Measurements from ENCODE around the gene METTL1.
A peak's percentile ranks its signal among the peaks of the same experiment; 100 is the strongest.
"Not testable (repeated sequence)": the region's sequence is repeated elsewhere in the genome, so short reads cannot be mapped to it uniquely, and the experiment has no call there.

The METTL1 gene

GRCh38 chr12:57771873-57772428, at the start of gene METTL1:
Gene METTL1 (minus strand): TSS chr12:57772105. CDS start chr12:57772083, 22 bp downstream.
- peak; percentile 83 for DNase-seq (ENCODE audit: low read depth)

DNA sequence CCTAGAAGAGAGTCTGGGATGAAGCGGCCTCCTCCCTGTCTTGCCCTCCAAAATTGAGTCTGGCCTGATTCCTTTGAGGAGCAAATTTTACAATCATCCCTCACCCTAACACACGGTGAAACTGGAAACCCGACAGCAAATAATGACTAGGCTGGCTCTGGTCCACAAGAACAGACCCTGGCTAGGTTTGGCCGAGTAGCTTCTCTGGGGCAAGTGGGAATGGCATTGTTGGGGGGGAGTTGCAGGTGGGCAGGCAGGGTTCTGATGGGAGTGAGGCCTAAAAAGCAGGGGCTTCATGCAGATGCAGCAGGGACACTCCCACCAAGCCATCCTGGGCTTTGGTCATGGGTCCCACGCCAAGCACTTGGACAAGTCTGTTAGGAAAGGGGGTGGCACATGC, 49.1 kb upstream of the METTL1 start:
- DNase-seq (ENCODE audit: low read depth): not testable (repeated sequence)

DNA sequence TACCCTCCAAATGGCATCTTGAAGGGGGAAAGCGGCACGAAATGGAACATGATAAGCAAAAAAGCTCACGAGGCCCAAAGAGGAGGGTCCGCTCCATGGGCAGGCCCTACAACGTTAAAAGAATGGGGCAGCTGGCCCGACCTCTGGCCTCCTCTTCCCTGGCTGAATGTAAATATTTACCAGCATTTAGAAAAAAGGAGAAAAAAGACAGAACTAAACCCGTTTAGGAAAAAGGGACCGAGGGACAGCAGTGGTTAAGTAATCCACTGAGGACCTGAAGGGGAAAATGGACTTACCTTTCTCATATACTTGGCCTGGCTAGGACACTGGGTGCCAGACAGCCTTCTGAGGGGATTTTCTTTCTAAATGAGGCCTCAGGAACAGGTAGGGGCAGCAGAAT, 48.2 kb upstream of the METTL1 start:
- not testable (repeated sequence) for DNase-seq (ENCODE audit: low read depth)

DNA sequence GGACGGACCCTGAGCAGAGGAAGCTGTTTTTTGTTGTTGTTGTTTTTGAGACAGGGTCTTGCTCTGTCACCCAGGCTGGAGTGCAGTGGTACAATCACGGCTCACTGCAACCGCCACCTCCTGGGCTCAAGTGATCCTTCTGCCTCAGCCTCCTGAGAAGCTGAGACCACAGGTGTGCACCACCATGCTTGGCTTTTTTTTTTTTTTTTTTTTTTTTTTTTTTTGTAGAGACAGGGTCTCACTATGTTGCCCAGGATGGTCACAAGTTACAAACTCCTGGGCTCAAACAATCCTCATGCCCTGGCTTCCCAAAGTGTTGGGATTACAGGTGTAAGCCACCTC, 46.1 kb upstream of the METTL1 start:
- DNase-seq (ENCODE audit: low read depth): not testable (repeated sequence)

DNA sequence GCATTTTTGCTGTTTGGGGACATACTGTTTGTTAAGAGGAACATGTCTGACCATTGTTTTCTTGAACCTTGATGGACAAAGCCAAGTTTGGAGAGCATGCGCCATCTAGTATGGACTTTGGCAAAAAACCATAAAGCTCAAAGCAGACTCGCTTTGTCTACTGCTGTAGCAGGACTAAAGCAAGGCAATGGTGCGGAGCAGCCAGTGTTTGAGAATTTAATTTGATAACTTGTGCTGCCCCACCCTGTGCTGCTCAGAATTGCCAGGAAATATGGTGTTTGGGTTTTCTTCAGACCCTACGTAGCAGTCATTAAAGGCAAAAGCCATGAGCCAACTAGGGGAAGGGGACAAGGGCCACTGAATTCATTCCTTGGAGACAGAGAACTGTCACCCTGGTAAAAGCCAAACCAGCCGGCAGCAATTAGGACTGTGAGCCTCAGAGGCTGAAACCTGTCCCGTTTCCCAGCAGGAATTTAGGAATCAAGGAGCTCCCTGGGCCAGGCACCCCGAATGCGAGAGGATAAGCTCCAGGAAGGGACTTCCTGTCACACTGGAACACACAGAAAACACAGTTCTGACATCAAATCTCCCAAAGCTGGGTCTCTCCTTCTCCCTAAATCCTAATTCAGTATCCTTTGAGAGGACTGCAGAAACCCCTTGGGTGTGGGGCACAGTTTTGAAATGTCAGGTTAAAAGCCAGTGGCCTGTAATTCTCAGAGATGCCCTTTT, 45.5 kb upstream of the METTL1 start:
- DNase-seq (ENCODE audit: low read depth): no peak

- no peak for DNase-seq (ENCODE audit: low read depth)
Measured at GRCh38 chr12:57816855-57817151, 44.9 kb upstream of the METTL1 start.

- no peak for DNase-seq (ENCODE audit: low read depth)
Measured at GRCh38 chr12:57816001-57816854, 44.3 kb upstream of the METTL1 start.

DNA sequence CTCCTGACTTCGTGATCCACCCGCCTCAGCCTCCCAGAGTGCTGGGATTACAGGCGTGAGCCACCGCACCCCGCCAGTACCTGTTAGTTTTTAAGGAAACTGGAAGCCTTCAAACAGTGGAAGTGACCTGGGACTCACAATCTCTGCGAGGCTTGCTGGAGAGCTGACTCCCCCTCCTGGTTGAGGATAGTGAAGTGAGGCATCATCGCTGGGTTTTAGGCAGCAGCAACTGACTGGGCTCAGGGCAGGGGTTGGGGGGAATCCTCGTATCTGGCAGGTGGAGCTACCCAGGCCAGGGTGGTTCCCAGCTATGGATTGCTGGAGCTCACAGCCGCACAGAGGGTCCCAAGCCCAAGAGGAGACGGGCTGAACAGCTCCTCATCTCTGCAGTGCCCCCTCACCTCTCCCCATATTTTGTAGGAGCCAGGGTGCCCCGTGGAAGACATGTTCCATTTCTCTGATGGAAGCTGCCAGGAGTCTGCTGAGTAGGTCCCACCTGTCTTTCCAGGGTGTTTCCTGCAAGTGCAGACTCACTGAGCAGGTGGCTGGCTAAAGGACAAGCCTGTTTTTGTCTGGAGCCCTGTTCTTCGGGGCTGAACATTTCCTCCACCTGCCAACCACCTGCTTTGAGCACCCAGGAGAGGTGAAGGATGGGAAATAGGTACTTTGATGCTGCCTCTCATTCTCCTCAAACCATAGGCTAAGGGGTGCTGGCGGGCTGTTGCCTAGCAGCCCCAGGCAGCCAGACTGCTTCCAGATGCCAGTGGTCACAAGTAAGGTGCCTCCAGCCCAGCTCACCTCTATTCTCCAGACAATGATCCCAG, 43.5 kb upstream of the METTL1 start:
- no peak for DNase-seq (ENCODE audit: low read depth)

- no peak for DNase-seq (ENCODE audit: low read depth)
Measured at GRCh38 chr12:57813971-57814772, 42.3 kb upstream of the METTL1 start.

- no peak for DNase-seq (ENCODE audit: low read depth)
Measured at GRCh38 chr12:57813111-57813970, 41.4 kb upstream of the METTL1 start.

- no peak for DNase-seq (ENCODE audit: low read depth)
Measured at GRCh38 chr12:57811028-57811755, 39.3 kb upstream of the METTL1 start.

DNA sequence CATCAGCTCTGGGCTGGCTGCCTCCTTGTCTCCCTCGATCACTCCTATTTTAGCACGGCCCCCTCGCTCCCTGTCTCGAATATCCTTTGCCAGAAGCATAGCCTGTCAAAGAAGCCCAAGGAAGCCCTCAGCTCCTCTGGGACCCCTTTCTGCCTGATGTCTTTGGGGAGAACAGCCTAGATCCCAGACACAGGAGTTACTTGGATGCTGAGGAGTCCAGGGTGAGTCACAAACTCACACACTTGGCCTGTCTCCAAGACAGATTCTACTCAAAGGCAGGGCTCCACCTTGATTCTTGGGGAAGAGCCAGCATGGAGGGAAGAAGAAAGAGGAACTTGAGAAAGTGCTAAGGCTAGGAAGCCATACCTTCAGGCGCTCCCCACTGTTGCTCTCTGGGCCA, 38.5 kb upstream of the METTL1 start:
- no peak for DNase-seq (ENCODE audit: low read depth)

- no peak for DNase-seq (ENCODE audit: low read depth)
Measured at GRCh38 chr12:57809425-57809824, 37.5 kb upstream of the METTL1 start.

DNA sequence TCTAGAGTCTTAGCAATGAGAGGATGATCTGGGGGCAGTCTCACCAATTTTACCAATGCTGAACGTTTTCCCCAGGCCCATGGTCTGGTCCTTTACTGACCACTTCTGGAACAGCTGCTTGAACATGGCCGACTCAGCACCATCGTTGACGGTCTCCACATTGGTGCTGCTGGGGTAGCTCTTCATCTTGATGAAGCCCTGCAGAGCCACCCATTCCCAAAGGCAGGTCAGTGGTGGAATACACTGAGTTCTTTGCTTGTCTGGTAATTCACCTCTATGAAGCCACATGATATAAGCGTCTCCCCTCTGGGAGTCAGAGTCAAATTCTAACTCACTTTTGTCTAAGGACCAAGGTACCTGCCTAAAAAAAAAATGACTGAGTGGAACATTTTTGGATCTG, 36.4 kb upstream of the METTL1 start:
- no peak for DNase-seq (ENCODE audit: low read depth)

DNA sequence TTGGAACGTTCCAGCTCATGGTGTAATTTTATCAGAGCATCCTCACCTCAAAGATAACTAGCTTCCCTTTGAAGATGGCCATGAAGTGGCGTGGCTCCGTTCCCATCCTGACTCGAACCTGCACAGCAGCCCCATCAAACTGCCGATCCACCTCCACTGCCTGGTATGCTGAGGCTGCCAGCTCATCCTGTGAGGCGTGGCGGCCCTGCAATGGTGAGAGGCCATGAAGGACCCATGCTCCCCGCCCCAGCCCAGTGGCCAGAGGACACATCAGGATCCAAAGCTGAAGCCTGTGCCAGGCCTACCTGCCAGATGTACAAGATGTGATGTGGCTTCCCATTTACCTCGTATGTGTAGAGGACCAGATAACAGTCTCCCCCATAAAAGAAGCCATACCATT, 35.4 kb upstream of the METTL1 start:
- DNase-seq (ENCODE audit: low read depth): no peak

DNA sequence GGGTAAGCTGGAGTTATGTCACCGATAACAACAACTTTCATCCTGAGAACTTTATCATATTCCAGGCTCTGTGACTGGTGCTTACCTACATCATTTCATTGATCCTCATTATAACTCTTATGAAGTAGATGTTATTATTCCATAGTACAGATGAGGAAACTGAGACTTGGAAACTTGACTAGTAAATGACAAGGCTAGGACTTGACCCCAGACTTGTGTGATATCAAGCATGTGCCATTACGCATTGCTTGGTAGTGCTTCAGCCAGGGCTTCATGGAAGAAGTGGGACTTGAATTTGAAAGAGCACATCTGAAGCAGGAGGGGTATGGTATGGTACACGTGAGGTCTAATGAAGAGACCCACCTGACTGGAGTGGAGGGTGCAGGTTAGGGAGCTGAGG, 34.8 kb upstream of the METTL1 start:
- DNase-seq (ENCODE audit: low read depth): no peak

DNA sequence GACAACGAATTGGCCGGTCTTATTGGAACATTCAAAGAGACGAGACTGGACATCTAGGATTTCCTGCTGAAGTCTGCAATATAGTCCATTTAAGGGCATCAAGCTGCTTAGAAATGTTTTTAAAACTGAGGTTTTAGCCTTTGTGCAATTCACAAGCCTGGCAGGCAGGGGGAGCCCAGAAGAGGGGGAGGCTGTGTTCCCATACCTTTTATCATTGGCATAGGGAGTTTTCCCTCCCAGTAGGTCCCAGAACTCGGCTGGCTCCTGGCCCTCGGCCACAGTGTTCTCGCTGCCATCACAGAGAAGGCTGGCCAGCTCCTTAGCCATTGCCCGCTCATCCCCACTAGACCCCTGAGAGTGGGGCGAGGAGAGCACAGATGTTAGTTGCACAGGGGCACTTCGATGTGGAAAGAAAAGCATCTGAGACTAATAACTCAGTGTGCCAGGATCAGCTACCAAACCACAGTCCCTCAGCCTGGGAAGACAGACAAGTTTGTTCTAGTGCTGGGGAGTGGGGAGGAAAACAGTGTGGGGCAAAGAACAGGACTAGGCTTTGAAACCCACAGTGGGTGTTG, 31.5 kb upstream of the METTL1 start:
- no peak for DNase-seq (ENCODE audit: low read depth)

DNA sequence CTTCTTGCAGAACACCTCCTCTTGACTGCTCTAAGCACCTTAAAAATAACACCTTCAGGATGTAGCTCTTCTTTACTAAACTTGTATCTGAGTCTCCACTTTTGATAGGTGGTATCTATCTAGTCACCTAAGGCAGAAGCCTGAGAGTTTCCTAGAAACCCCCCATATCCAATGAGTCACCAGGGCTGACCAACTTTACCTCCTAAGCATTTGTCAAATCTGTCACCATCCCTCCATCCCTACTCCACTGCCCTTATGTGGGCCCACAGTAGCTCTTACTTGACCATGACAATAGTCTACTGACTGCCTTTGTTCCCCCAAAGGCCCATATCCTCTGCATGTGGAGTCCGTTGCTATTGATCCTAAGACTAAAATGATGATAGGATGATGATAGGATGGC, 30.7 kb upstream of the METTL1 start:
- no peak for DNase-seq (ENCODE audit: low read depth)

- no peak for DNase-seq (ENCODE audit: low read depth)
Measured at GRCh38 chr12:57800965-57801364, 29.1 kb upstream of the METTL1 start.

- DNase-seq (ENCODE audit: low read depth): no peak
Measured at GRCh38 chr12:57797933-57798332, 26.0 kb upstream of the METTL1 start.
